ENCODE measurements around the gene NTMT1.
A peak's percentile ranks its signal among the peaks of the same experiment; 100 is the strongest.
"Not testable (repeated sequence)": the region's sequence is repeated elsewhere in the genome, so short reads cannot be mapped to it uniquely, and the experiment has no call there.

The NTMT1 gene

DNA sequence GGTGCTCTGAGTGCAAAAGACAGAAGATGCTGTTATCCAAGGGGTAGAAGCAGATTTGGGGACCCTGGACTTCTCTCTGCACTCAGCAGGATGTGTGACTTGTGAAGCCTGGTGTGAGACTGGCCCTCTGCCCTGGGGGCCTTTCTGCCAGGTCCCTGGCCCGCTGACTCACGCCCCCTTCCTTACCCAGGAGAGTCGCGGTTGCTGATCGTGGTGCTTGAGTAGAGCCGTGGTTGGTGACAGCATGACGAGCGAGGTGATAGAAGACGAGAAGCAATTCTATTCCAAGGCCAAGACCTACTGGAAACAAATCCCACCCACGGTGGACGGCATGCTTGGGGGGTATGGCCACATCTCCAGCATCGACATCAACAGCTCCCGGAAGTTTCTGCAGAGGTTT lies 6.5 kb downstream of the NTMT1 start:
- no peak for DNase-seq (ENCODE audit: low read depth)
- H3K4me3 ChIP-seq (ENCODE audit: low read depth, low read length) = no peak overlapping the region

DNA sequence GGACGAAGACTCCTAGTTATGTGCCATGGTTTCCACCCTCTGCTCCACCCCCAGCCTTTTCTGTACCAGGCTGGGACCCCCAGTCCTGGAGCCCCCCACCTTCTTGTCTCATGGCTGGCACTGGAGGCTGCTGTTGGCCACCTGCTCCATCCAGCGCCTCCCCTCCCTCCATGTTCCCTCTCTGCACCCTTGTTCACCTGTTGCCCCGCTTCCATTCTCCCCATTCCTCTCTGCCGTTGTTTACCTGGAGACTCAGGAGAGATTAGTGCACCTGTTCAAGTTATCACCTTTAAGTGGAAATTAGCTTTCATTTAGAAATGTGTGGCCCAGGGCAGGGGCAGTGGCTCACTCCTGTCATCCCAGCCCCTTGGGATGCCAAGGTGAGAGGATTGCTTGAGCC lies 7.2 kb downstream of the NTMT1 start:
- DNase-seq (ENCODE audit: low read depth) = no peak
- no peak overlapping the region for H3K4me3 ChIP-seq (ENCODE audit: low read depth, low read length)

DNA sequence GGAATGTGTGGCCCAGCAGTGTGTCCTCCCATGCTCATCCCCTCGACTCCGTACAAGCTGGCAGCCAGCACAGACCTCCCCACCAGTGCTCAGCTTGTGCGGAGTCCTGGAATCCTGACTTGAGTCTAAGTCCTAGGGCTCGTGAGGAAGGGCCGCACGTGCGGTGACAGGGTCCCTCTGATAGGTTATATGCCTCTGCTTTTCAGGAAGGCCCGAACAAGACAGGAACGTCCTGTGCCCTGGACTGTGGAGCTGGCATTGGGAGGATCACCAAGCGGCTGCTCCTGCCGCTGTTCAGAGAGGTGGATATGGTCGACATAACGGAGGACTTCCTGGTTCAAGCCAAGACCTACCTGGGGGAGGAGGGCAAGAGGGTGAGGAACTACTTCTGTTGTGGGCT lies 7.9 kb downstream of the NTMT1 start:
- no peak overlapping the region for H3K4me3 ChIP-seq (ENCODE audit: low read depth, low read length)
- DNase-seq (ENCODE audit: low read depth) = no peak

DNA sequence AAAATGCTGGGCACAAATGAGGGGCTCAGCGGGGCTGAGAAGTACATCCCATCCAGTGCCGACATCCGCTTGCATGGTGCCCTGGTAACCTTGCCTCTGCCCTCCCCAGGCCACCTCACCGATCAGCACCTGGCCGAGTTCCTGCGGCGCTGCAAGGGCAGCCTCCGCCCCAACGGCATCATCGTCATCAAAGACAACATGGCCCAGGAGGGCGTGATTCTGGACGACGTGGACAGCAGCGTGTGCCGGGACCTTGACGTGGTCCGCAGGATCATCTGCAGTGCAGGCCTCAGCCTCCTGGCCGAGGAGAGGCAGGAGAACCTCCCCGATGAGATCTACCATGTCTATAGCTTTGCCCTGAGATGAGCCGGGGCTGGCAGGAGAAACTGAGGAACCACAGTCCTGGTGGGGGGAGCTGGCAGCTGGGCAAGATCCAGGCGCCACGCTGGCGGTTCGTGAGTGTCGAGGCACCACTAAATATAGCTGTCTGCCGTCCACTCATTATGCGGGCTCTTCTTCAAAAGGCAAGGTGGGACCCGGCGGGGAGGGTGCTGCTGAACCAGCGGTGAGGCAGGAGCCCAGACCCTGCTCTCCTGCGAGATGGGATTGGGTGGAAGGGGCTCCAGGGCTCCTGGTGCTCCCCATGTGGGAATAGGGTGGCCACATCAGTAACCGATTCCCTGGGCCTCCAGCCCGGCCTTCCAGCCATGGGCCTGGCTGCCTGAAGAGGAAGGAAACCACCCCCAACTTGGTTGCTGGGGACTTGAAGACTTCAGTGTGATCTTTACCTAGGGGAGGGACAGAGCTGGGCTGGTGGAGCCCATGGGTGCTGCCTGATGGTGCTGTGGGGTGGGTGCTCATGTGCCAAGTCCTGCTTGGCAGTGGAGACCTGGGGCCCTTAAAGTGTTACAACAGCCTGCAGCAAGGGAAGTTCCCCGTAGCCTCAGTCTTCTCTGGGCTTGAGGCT lies 9.4 kb downstream of the NTMT1 start:
- no peak for DNase-seq (ENCODE audit: low read depth)
- no peak overlapping the region for H3K4me3 ChIP-seq (ENCODE audit: low read depth, low read length)

DNA sequence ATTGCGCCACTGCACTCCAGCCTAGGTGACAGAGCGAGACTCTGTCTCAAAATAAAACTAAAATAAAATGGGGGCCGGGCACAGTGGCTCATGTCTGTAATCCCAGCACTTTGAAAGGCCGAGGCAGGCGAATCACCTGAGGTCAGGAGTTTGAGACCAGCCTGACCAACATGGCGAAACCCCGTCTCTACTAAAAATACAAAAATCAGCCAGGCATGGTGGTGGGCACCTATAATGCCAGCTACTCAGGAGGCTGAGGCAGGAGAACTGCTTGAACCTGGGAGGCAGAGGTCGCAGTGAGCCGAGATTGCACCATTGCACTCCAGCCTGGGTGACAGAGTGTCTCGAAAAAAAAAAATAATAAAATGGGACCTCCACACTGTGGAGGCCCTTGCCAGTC lies 10.4 kb downstream of the NTMT1 start:
- H3K4me3 ChIP-seq (ENCODE audit: low read depth, low read length); DNase-seq (ENCODE audit: low read depth): not testable (repeated sequence)

DNA sequence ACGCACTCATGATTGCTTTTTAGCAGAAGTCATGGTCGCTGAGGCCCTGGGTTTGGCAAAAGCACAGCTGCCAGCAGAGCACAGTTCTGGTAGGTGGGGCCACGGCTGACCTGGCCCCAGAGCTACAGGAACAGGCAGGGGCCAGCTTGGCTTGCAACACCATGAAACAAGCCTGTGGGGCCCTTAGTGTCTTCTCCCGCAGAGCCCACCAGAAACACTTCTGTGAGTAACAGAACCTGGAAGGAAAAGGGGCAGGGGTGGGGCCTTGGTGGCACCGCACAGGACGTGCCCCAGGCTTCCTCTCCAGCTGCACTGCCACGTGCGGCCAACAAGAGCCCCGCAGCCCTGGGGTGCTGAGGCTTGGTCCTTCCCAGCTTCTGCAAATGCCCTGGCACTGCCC lies 11.1 kb downstream of the NTMT1 start:
- DNase-seq (ENCODE audit: low read depth) = no peak
- H3K4me3 ChIP-seq (ENCODE audit: low read depth, low read length) = no peak overlapping the region

DNA sequence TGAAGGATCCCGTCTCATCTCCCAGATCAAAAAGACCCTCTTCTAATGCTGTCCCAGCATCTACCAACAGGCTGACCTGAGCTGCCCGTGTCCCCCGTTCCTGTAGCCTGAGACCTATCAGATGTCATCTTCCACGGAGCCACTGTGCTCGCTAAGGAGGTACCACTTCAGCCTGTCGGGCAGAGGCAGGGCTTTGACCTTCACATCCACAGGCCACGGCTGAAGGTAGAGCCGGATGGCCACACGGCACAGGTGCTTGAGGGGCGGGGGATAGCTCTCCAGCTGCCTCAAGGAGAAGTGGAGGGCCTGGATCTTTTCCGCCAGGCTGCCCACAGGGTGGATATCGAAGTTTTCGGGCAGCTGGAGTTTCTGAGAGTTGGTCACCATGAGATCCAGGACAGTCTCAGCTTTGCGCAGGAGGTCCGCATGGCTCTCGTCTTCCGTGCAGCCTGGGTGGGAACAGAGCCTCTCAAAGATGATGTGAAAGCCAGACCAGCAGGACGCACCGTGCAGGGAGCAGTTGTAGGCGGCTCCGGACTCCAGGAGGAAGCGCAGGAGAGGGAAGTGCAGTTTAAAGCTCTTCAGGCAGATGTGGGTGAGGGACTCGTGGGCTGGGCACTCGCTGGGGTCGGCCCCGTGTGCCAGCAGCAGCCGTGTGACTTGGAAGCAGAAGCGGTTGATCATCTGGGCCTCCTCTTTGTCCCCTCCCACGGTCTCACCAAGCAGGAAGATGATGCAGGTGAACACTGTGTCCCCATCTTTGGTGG lies 11.9 kb downstream of the NTMT1 start:
- DNase-seq (ENCODE audit: low read depth) = no peak
- H3K4me3 ChIP-seq (ENCODE audit: low read depth, low read length) = no peak overlapping the region

DNA sequence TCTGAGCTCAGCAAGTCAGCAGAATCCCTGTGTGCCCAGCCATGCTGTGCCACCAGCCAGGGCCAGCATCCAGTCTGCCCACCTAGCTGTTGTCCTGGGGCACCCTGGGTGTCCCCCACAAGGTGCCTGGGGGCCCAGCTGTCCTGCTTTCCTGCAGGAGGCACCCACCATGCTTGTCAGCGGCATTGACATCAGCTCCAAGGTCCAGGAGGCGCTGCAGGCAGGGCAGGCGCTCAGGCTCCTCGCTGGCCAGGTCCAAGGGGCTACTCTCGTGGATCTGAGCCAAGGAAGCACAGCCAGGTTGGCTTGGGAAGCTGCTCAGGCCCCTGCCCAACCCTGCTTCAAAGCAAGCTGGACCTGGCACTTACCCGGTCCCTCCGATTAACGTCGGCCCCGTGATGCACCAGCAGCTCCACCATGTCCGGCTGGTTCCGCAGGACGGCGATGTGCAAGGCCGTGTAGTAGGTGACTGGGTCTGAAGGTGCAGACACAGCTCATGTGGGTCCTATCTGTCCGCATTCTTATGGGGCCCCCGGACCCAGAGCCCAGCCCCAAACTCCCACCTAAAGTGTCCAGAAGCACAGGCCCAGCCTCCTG lies 13.2 kb downstream of the NTMT1 start:
- DNase-seq (ENCODE audit: low read depth) = no peak

DNA sequence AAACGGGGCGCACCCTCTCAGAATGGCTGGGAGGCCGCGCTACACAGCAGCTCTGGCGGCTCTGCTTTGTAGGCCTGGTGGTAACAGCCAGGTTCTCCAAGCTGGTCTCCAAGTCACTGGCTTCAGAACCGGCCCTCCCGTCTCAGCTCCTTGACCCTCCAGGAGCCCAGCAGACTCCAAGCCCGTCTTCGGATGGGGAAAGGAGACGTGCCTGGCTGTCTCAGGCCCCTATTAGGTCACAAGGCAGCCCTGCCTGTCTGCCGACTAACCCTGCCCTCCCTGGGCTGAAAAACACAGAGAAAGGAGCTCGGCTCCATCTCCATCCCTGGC lies 13.8 kb downstream of the NTMT1 start:
- no peak overlapping the region for H3K4me3 ChIP-seq (ENCODE audit: low read depth, low read length)
- DNase-seq (ENCODE audit: low read depth) = no peak

More for the DNA sequence above, 13.2 kb downstream of the NTMT1 start:
- H3K4me3 ChIP-seq (ENCODE audit: low read depth, low read length) = no peak overlapping the region

DNA sequence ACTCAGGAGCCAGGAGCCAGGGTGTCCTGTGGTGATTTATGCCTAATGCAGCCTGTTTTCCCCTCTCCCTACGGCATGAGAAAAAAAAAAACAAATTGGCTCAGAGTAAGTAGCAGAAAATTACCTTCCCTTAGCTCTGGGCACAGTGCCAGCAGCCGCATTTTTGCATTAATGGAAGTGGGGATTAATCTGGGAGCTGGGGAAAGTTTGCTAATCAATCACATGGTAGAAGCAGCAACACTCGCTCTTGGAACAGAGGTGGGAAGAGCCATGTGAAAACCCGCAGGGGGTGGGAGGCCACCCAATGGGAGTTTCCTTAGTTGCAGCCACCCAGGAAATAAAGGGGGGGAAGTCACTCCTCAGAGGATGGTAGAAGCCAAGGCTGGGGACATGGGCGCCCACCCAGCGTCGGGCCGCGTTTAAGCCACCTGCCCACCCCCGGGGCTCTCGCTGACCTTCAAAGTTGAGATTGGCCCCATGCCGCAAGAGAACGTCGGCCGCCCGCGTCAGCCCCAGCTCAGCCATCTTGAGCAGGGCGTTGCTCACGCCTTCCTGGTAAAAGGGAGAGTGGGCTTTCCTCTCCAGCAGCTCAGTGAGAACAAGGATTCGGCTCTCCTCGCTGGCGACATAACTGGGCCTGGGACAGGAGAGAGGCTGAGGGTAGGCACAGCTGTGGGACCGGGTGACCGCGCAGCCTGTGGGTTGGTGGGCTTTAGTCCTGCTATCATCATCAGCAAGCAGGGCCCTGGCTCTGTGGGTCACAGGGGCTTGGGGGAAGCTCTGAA lies 14.3 kb downstream of the NTMT1 start:
- peak overlapping the region; percentile 99 for H3K4me3 ChIP-seq (ENCODE audit: low read depth, low read length)
- no peak for DNase-seq (ENCODE audit: low read depth)

DNA sequence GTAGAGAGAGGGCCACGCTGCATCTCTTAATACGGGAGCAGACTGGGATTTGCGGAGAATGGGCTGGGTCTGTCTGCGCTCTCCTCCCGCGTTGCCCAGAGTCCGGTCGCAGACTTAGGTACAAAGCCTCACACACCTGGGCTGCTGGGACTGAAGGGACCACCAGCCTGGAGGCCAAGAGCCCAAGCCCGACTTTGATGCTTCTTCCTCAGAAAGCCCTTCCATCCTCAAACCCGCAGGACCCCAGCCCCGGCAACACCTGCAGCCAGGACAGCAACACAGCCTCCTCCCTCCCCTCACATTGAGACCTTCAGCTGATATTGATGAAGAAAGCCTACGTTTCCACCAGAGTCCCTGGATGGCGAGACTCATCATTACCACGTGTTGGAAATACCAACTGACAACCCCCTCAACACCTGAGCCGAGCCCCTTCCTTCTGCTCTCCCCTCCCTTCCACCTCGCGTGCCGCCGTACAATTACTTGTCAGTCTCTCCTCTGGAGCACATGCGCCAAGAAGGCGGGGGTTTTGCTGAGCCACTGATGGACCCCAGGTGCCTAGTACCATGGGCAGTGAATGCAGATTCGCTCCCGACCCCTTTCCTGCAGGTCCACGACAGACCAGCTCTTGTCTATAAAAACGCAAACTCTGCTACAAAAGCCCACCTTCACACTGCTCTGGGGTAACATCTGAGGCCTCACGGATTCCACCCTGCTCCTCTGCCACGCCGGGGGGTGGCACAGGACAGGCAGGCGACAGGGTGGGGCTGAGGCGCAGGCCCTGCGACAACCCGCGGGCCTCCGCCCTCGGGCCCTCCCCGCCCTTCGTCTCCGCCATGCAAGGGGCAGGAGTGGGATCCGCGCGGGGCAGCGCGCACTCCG lies 15.1 kb downstream of the NTMT1 start:
- DNase-seq (ENCODE audit: low read depth) = no peak
- H3K4me3 ChIP-seq (ENCODE audit: low read depth, low read length) = peak overlapping the region; percentile 99

DNA sequence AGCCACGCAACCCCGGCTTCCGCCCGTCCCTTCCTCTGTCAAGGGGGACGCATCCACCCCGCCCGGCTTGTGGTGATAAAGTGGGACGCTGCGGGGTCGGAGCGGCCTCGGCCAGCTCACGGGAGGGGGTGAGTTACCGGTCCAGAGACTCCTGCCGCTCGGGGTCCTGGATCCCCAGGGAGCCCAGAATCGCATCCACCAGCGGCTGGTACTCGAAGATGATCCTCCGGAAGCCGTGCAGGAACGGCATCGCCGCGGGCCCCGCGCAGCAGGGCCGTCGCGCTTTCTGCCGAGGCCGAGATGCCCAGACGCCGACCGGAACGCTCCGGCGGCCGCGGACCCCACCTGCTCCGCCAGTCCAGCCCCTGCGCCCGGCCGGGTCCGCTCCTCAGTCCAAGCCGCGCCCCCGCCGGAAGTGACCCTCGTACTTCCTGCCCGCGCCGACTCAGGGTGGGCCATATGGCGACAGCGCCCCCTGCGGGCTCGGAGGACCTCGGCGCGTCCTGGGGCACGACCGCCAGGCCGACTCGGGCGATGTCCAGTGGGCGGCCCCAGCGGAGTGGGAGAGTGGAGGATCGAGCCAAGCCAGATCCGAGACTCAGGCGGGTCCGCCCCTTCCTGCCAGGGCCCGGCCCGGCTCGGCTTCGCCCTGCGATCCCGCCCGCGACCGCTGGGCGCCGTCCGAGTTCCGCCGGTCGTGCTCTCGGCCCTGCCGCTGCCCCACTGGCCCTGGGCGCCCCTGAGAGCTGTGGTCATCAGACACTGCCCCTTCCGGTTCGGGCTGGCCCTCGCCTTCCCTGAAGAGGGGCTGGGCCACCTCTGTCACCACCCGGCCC lies 16.0 kb downstream of the NTMT1 start, which contains the start of gene ASB6:
TSS of gene ASB6 (minus strand) at position 402 of the 836 bp plus-strand sequence. CDS start at position 250, 152 bp downstream.
- peak; percentile 86 for DNase-seq (ENCODE audit: low read depth)
- peak within 1 kb of the TSS; percentile 99 for H3K4me3 ChIP-seq (ENCODE audit: low read depth, low read length)

DNA sequence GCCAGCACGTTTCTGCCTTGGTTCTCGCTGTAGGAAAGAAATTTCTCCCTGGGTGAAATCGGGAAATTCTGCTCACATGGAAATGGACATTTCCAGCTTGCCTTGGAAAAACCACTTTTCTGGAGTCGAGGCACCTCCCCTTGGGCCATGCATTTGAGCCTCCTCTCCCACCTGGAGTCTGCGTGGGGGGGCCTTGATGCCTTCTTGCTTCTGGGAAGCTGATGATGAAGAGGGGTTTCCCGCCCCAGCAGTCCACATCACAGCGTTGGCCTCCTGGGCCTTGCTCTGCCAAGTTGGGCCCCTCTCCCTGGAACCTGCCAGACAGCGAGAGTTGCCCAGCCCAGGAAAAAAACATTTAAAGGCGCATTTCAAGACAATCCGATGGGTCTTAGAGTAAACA lies 17.7 kb downstream of the NTMT1 start:
- DNase-seq (ENCODE audit: low read depth) = no peak
- H3K4me3 ChIP-seq (ENCODE audit: low read depth, low read length) = no peak overlapping the region

DNA sequence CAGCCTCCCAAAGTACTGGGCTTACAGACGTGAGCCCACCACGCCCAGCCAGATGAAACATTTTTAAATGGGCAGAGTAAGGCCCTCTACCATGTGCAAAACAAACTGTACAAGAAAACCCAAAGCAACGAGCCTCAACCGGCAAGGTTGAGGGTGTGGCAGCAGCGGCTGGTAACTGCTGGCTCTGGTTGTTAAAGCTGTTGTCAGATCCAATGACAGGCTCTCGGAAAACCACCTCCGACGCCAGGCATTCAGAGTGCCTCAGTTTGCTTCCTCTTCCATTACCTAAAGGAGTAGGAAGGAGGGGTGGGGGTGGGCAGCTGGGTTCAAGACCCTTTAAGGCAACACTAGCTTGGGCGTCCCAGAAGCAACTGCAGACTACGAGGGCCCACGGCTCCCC lies 18.4 kb downstream of the NTMT1 start:
- no peak overlapping the region for H3K4me3 ChIP-seq (ENCODE audit: low read depth, low read length)
- no peak for DNase-seq (ENCODE audit: low read depth)

DNA sequence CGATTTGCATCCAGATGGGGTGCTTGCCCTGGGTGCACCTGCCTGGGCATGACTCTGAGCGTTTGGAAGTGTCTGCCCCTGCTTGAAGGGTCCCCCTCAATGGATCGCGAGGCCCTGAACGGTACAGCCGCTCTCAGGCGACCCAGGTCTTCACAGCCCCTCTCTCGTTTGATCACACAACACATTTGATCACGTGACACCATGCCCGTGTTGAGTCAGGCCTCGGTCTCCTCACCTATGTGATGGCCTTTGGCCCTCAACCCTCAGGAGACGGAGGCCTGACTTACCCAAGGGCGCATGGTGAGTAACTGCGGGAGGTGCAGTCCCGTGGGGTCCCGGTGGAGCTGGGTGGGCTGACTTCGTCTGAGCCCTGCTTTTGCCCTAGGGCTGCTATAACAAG lies 18.9 kb downstream of the NTMT1 start:
- H3K4me3 ChIP-seq (ENCODE audit: low read depth, low read length) = no peak overlapping the region
- no peak for DNase-seq (ENCODE audit: low read depth)

DNA sequence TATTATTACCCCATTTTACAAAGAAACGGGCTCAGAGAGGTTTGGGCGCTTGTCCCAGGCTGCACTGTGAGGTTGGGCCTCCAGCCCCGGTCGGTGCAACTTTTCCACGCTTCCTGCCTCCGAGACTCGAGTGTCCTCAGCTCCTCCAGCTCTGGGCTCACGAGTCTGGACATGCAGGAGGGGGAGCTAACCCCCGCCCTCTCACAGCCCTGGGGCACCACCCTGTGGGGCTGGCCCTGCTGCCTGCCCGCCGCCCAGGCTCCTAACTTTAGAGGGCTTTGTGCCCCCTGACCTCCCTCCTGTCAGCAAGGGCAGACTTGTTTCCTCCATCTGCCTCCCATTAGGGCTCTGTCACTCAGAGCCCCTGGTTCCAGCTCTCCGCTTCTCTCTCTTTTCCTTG lies 20.3 kb downstream of the NTMT1 start:
- DNase-seq (ENCODE audit: low read depth) = no peak
- H3K4me3 ChIP-seq (ENCODE audit: low read depth, low read length) = no peak overlapping the region

DNA sequence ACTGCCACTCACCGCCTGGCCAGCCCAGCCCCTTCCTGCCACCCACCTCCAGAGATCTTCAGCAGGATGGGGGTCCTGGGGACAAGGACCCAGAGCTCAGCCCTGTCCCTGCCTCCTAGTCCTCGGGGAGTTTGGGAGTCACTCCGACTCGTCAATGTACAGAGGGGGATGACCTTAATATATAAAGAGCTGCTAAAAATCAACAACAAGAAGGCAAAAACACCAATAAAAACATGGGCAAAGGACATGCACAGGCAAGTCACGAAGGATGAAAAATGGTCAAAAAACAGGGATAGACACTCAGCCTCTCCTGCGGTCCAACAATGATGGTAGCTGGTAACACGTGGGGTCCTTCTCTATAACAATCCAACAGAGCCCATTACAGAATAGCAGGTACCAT lies 20.7 kb downstream of the NTMT1 start:
- DNase-seq (ENCODE audit: low read depth) = no peak
- no peak overlapping the region for H3K4me3 ChIP-seq (ENCODE audit: low read depth, low read length)

DNA sequence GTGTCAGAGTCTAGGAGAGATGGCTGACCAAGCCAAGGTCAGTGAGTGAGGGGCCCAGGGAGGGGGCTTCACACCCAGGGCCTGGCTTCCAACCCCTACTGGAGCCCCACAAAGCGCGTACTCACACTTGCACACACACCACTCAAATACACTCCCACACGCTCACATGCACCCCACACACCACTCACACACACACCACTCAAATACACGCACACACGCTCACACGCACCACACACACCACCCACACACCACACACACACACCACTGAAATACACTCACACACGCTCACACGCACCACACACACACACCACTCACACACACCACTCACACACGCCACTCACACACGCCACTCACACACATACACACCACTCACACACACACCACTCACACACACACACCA lies 21.7 kb downstream of the NTMT1 start:
- no peak overlapping the region for H3K4me3 ChIP-seq (ENCODE audit: low read depth, low read length)
- no peak for DNase-seq (ENCODE audit: low read depth)

All from skeletal muscle cell (primary cell).